ENCODE measurements around the gene ALDOA.

GRCh38 chr16:30030841-30031413 lies 34.6 kb upstream of the ALDOA start, which contains the start of gene TLCD3B:
- TF ChIP-seq POLR2A (IDR thresholded peaks at IDR 0.05) (no peak), POLR2AphosphoS5 (IDR thresholded peaks at IDR 0.05; ENCODE audit: insufficient read depth in 1 of 2, low read depth in 1 of 2) (no peak)
- TF ChIP-seq, protein P1, sequence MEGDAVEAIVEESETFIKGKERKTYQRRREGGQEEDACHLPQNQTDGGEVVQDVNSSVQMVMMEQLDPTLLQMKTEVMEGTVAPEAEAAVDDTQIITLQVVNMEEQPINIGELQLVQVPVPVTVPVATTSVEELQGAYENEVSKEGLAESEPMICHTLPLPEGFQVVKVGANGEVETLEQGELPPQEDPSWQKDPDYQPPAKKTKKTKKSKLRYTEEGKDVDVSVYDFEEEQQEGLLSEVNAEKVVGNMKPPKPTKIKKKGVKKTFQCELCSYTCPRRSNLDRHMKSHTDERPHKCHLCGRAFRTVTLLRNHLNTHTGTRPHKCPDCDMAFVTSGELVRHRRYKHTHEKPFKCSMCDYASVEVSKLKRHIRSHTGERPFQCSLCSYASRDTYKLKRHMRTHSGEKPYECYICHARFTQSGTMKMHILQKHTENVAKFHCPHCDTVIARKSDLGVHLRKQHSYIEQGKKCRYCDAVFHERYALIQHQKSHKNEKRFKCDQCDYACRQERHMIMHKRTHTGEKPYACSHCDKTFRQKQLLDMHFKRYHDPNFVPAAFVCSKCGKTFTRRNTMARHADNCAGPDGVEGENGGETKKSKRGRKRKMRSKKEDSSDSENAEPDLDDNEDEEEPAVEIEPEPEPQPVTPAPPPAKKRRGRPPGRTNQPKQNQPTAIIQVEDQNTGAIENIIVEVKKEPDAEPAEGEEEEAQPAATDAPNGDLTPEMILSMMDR (IDR thresholded peaks at IDR 0.05) = no peak

Measured in vagina (tissue), 2 donors.